GM12801 (cell line): ENCODE results near the gene CAMSAP1.

Experiments used
- CTCF ChIP-seq: IDR thresholded peaks from one replicate; pipeline ENCODE4 v1.5.1; 2011; ENCODE audit warnings: control low read depth; ENCODE audit not compliant: insufficient read length; ENCODE audit errors: extremely low read depth

CAMSAP1 gene, protein sequence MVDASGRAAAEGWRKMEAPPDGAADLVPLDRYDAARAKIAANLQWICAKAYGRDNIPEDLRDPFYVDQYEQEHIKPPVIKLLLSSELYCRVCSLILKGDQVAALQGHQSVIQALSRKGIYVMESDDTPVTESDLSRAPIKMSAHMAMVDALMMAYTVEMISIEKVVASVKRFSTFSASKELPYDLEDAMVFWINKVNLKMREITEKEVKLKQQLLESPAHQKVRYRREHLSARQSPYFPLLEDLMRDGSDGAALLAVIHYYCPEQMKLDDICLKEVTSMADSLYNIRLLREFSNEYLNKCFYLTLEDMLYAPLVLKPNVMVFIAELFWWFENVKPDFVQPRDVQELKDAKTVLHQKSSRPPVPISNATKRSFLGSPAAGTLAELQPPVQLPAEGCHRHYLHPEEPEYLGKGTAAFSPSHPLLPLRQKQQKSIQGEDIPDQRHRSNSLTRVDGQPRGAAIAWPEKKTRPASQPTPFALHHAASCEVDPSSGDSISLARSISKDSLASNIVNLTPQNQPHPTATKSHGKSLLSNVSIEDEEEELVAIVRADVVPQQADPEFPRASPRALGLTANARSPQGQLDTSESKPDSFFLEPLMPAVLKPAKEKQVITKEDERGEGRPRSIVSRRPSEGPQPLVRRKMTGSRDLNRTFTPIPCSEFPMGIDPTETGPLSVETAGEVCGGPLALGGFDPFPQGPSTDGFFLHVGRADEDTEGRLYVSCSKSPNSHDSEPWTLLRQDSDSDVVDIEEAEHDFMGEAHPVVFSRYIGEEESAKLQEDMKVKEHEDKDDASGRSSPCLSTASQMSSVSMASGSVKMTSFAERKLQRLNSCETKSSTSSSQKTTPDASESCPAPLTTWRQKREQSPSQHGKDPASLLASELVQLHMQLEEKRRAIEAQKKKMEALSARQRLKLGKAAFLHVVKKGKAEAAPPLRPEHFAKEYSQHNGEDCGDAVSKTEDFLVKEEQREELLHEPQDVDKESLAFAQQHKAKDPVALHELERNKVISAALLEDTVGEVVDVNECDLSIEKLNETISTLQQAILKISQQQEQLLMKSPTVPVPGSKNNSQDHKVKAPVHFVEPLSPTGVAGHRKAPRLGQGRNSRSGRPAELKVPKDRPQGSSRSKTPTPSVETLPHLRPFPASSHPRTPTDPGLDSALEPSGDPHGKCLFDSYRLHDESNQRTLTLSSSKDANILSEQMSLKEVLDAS (N-terminal part only)

DNA sequence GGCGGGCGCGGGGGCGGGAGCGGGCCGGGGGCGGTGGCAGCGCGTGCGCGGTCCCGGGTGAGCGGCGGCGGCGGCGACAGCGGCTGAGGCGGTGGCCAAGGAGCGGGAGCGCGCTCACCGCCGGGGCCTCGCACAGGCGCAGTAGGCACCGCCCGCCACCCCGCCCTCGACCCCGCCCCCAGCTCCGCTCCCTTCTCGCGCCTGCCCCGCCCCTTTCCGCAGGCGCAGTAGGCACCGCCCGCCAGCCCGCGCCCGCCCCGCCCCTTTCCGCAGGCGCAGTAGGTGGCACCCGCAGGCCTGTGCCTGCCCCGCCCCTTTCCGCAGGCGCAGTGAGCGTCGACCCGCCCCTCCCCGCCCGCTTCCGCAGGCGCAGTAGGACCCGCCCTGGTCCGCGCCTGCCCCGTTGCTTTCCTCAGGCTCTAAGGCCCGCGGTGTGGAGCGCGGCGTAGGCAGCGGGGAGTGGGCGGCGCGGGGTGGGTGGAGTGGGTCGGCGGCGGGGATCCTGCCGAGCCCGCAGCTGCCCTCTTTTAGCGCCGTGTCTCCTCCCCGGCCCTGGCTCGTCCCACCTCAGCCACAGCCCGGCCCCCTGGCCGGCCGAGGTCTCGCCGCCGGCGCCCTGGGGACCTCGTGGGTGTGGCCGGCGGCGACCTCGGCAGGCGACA, at the start of gene CAMSAP1:
Gene CAMSAP1 (minus strand): TSS at position 116 of the 662 bp plus-strand sequence. CDS start 387 bp downstream, outside the sequence.
- no peak for TF ChIP-seq CTCF

DNA sequence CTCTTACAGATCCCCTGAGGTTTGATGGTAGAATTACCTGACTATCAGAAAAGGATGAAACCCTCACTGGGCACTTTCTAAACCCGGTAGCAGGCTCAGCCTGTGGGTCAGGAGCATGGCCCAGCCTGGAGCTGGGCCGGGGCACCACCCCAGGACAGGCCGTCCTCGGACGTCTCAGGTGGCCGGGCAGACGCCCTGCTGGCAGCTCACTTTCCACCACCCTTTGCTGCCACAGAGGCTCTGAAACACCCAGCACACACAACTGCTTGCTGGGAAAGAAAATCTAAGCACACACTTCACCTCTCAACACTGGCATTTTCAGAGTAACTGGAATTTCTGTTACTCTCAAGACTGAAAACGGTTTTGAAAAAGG, 49.4 kb upstream of the CAMSAP1 start:
- no peak for TF ChIP-seq CTCF

DNA sequence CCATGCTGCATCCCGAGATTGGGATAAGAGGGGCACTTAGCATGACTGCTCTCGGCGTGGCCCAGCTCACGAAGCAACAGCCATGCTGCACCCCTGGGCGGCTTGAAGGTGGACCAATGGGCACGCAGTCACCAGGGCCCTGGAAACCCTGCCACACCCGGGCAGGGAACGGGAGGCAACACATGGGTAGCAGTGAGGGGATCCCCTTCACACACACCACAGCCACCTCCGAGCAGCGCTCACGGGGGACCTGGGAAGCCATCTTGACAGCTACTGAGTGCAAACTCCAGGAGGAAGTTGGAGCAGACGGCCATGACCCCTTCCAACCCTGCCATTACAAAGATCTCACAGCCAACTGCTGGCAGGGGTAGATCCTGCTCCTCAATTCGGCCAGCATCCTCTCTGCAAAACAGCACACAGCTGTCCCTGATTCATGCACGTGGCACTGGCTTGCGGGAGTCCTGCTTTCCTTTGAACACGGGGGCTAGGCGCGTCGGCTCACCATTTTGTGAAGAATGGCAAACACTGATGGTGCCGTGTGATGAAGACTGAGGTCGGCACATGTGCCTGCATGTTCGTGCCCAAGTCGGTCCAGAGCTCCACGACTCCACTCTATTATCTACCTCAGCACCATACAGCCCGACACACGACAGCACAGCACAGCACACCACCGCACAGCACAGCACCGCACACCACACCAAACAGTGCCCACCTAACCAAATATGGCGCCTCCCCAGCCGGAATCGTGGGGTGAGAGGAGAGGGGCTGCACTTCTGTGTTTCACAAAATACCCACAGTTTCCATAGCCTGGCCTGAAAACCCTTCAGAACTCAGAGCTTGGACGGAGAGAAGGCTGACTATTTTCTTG, 48.8 kb upstream of the CAMSAP1 start:
- TF ChIP-seq CTCF: no peak

- no peak for TF ChIP-seq CTCF
Measured at GRCh38 chr9:135952664-135953206, 45.4 kb upstream of the CAMSAP1 start.

- TF ChIP-seq CTCF: no peak
Measured at GRCh38 chr9:135951889-135952663, 44.7 kb upstream of the CAMSAP1 start.
